HCT116 (cell line): Measurements from ENCODE around the gene KCNA2. TPM values are rescaled to one million over a fixed set of nuclear protein-coding genes. Genes with fewer than 3 reads are reported as not detected.

Experiments
- ATAC-seq: fragments of 200-7000 bp; cut with Tn5 transposase; 2 replicates; pipeline ENCODE4 v1.9.1; 2020; ENCODE audit warnings: mild to moderate bottlenecking, moderate library complexity
- BruUV-seq: library from RNA; stranded (reverse); fragments of 400-500 nt; replicated peaks from 2 replicates; lab custom pipeline; 2021; lab: Mats Ljungman, UMichigan
- CTCF ChIA-PET: fragments of 300-600 bp; sonication (Branson Sonifier 250); formaldehyde crosslinking; loops from one replicate; lab custom pipeline; 2021; ENCODE audit warnings: antibody characterized with exemption; lab: Charles Lee
- POLR2A ChIA-PET: fragments of 300-600, 350-600 bp; sonication (Branson Sonifier 250); formaldehyde crosslinking; loops from one replicate; lab custom pipeline; 2021; ENCODE audit warnings: antibody characterized with exemption; lab: Charles Lee
- RAD21 ChIA-PET, 2 experiments: fragments of 300-600 bp; sonication (Branson Sonifier 250); formaldehyde crosslinking; loops; one replicate each; lab custom pipeline; 2023; ENCODE audit warnings: low total read pairs in 2 of 2; ENCODE audit not compliant: uncharacterized antibody in 2 of 2, unreplicated experiment in 2 of 2, low non-redundant PET in 1 of 2; lab: Charles Lee
- DNase-seq: peaks from one replicate; pipeline ENCODE4 v3.0.0-alpha.2; 2010; ENCODE audit warnings: low read depth, low spot score
- H2AFZ ChIP-seq: fragments of 200-600 bp; shearing (Covaris generic), sonication (generic); 2 replicates; pipeline ENCODE4 v1.6.1; 2017; ENCODE audit warnings: low read depth, mixed run types, mixed read lengths, antibody characterized with exemption, low read length; ENCODE audit not compliant: poor library complexity, severe bottlenecking
- H3K27ac ChIP-seq: 2 replicates; pipeline ENCODE4 v1.5.1; 2012; ENCODE audit warnings: low read depth, low read length
- H3K27me3 ChIP-seq: fragments of 200-600 bp; sonication (generic); 2 replicates; pipeline ENCODE4 v1.6.1; 2016; ENCODE audit warnings: mixed run types, low read length, mixed read lengths; ENCODE audit not compliant: insufficient read depth
- H3K36me3 ChIP-seq, 2 experiments: fragments of 200-500 bp in 1 of 2; fragments of 200-600 bp in 1 of 2; sonication (Bioruptor generic) in 1 of 2; sonication (generic) in 1 of 2; 2 replicates each; pipeline versions ENCODE4 v1.5.1 to v1.6.1; 2014 to 2016; ENCODE audit warnings: low read length in 2 of 2, inconsistent platforms in 1 of 2, mixed read lengths in 1 of 2, mixed run types in 1 of 2; ENCODE audit not compliant: insufficient read depth in 2 of 2, control insufficient read depth in 1 of 2
- H3K4me1 ChIP-seq, 2 experiments: fragments of 200-600 bp in 1 of 2; sonication (generic) in 1 of 2; 2 replicates each; pipeline versions ENCODE4 v1.5.1 to v1.6.1; 2012 to 2017; ENCODE audit warnings: low read length in 2 of 2, inconsistent platforms in 1 of 2, mild to moderate bottlenecking in 1 of 2, mixed read lengths in 1 of 2, mixed run types in 1 of 2, moderate library complexity in 1 of 2; ENCODE audit not compliant: insufficient read depth in 2 of 2, control insufficient read depth in 1 of 2
- H3K4me2 ChIP-seq: fragments of 200-600 bp; sonication (generic); 2 replicates; pipeline ENCODE4 v1.6.1; 2017; ENCODE audit warnings: mixed run types, low read length, mixed read lengths
- H3K4me3 ChIP-seq, 2 experiments: fragments of 200-600 bp in 1 of 2; sonication (generic) in 1 of 2; replicated peaks in 1 of 2; 2 replicates each; pipeline ENCODE4 v1.5.1; 2011 to 2016; ENCODE audit warnings: low read length in 2 of 2, control low read depth in 1 of 2, low read depth in 1 of 2, mild to moderate bottlenecking in 1 of 2, mixed read lengths in 1 of 2, mixed run types in 1 of 2
- H3K79me2 ChIP-seq: fragments of 200-600 bp; sonication (generic); 2 replicates; pipeline ENCODE4 v1.6.1; 2017; ENCODE audit warnings: mild to moderate bottlenecking, mixed run types, low read length, moderate library complexity, mixed read lengths; ENCODE audit not compliant: insufficient read depth
- H3K9ac ChIP-seq: fragments of 200-600 bp; sonication (generic); 2 replicates; pipeline ENCODE4 v1.6.1; 2016; ENCODE audit warnings: low read length, mixed read lengths
- H3K9me2 ChIP-seq: fragments of 200-600 bp; sonication (generic), shearing (Covaris generic); 2 replicates; pipeline ENCODE4 v1.6.1; 2017; ENCODE audit warnings: mixed run types, mild to moderate bottlenecking, moderate library complexity; ENCODE audit not compliant: insufficient read depth
- H3K9me3 ChIP-seq, 2 experiments: fragments of 200-500 bp in 1 of 2; fragments of 200-600 bp in 1 of 2; sonication (Bioruptor generic) in 1 of 2; sonication (generic) in 1 of 2; 2 replicates each; pipeline ENCODE4 v1.6.1; 2014 to 2017; ENCODE audit warnings: low read length in 2 of 2, mixed read lengths in 2 of 2, inconsistent platforms in 1 of 2, low read depth in 1 of 2, mild to moderate bottlenecking in 1 of 2, mixed run types in 1 of 2, moderate library complexity in 1 of 2; ENCODE audit not compliant: control insufficient read depth in 1 of 2, insufficient read depth in 1 of 2
- H4K20me1 ChIP-seq: fragments of 200-600 bp; sonication (generic), shearing (Covaris generic); 2 replicates; pipeline ENCODE4 v1.6.1; 2017; ENCODE audit warnings: mixed run types, mild to moderate bottlenecking, moderate library complexity; ENCODE audit not compliant: insufficient read depth
- CBX3 ChIP-seq: IDR thresholded peaks from 2 replicates; pipeline ENCODE4 v1.6.1; 2012; ENCODE audit warnings: low read depth
- CEBPB ChIP-seq: IDR thresholded peaks from 2 replicates; pipeline ENCODE4 v1.6.1; 2012; ENCODE audit warnings: low read depth
- EGR1 ChIP-seq: IDR thresholded peaks from 2 replicates; pipeline ENCODE4 v1.6.1; 2012; ENCODE audit warnings: low read depth
- ELF1 ChIP-seq: IDR thresholded peaks from 2 replicates; pipeline ENCODE4 v1.6.1; 2012; ENCODE audit warnings: low read depth, borderline replicate concordance
- FOSL1 ChIP-seq: IDR thresholded peaks from 2 replicates; pipeline ENCODE4 v1.6.1; 2012; ENCODE audit warnings: low read depth
- JUND ChIP-seq: IDR thresholded peaks from 2 replicates; pipeline ENCODE4 v1.6.1; 2012
- RAD21 ChIP-seq: IDR thresholded peaks from 2 replicates; pipeline ENCODE4 v1.6.1; 2012; ENCODE audit warnings: low read depth, mild to moderate bottlenecking
- REST ChIP-seq: IDR thresholded peaks from 2 replicates; pipeline ENCODE4 v1.6.1; 2012; ENCODE audit warnings: low read depth
- SIN3A ChIP-seq: IDR thresholded peaks from 2 replicates; pipeline ENCODE4 v1.6.1; 2012; ENCODE audit warnings: low read depth
- SP1 ChIP-seq: IDR thresholded peaks from 2 replicates; pipeline ENCODE4 v1.6.1; 2012; ENCODE audit warnings: low read depth
- SRF ChIP-seq: IDR thresholded peaks from 2 replicates; pipeline ENCODE4 v1.6.1; 2012; ENCODE audit warnings: low read depth
- TCF7L2 ChIP-seq: IDR thresholded peaks from 2 replicates; pipeline ENCODE4 v1.7.0; 2011; ENCODE audit warnings: borderline replicate concordance, inconsistent platforms; ENCODE audit not compliant: insufficient read depth, insufficient read length; ENCODE audit errors: extremely low read depth
- ZBTB33 ChIP-seq: IDR thresholded peaks from 2 replicates; pipeline ENCODE4 v1.6.1; 2011; ENCODE audit warnings: mild to moderate bottlenecking, low read length, moderate library complexity; ENCODE audit not compliant: insufficient replicate concordance; ENCODE audit errors: extremely low read depth
- ZFX ChIP-seq: fragments of 450-650 bp; IDR thresholded peaks from 2 replicates; pipeline ENCODE4 v1.6.1; 2017
- ZNF274 ChIP-seq: fragments of 200-500 bp; sonication (Bioruptor generic); IDR thresholded peaks from 2 replicates; pipeline ENCODE4 v1.6.1; 2014; ENCODE audit warnings: mild to moderate bottlenecking, low read depth, low read length, inconsistent platforms
- intact Hi-C: fragments of 100-400 bp; cut with micrococcal nuclease; formaldehyde crosslinking; loops from 2 replicates; pipeline ENCODE4 v1.10.0; 2022
- total RNA-seq: library from RNA; stranded (reverse); gene quantifications from one replicate; pipeline ENCODE4 v1.2.1, GENCODE V29; 2021; ENCODE audit not compliant: unreplicated experiment
- TF ChIP-seq, protein P1 (sequence below): IDR thresholded peaks from 2 replicates; pipeline ENCODE4 v1.6.1; 2012
- TF ChIP-seq, protein P2 (sequence below), 3 experiments: fragments of 200-600 bp in 1 of 3; sonication (generic) in 1 of 3; IDR thresholded peaks in 2 of 3; conservative IDR thresholded peaks in 1 of 3; 2 replicates each; pipeline ENCODE4 v1.5.1; 2012 to 2017; ENCODE audit warnings: low read depth in 2 of 3, low read length in 2 of 3, antibody characterized with exemption in 1 of 3, borderline replicate concordance in 1 of 3, control low read depth in 1 of 3, mild to moderate bottlenecking in 1 of 3, mixed read lengths in 1 of 3, mixed run types in 1 of 3, moderate library complexity in 1 of 3; ENCODE audit not compliant: insufficient read depth in 1 of 3

Gene KCNA2
- total RNA-seq, 1 experiment from 2014 or later = not detected

- TF ChIP-seq SIN3A = no peak
- no peak for TF ChIP-seq ELF1
- no peak for TF ChIP-seq JUND
- no peak for TF ChIP-seq SP1
- no peak for TF ChIP-seq SRF
- TF ChIP-seq ZFX = no peak
- TF ChIP-seq REST = no peak
- TF ChIP-seq CBX3 = no peak
- no peak for TF ChIP-seq CEBPB
- TF ChIP-seq ZBTB33 = no peak
- TF ChIP-seq, protein P1, sequence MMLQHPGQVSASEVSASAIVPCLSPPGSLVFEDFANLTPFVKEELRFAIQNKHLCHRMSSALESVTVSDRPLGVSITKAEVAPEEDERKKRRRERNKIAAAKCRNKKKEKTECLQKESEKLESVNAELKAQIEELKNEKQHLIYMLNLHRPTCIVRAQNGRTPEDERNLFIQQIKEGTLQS = no peak
- no peak for TF ChIP-seq TCF7L2
- no peak for TF ChIP-seq RAD21
- TF ChIP-seq ZNF274 = no peak
- TF ChIP-seq, protein P2, sequence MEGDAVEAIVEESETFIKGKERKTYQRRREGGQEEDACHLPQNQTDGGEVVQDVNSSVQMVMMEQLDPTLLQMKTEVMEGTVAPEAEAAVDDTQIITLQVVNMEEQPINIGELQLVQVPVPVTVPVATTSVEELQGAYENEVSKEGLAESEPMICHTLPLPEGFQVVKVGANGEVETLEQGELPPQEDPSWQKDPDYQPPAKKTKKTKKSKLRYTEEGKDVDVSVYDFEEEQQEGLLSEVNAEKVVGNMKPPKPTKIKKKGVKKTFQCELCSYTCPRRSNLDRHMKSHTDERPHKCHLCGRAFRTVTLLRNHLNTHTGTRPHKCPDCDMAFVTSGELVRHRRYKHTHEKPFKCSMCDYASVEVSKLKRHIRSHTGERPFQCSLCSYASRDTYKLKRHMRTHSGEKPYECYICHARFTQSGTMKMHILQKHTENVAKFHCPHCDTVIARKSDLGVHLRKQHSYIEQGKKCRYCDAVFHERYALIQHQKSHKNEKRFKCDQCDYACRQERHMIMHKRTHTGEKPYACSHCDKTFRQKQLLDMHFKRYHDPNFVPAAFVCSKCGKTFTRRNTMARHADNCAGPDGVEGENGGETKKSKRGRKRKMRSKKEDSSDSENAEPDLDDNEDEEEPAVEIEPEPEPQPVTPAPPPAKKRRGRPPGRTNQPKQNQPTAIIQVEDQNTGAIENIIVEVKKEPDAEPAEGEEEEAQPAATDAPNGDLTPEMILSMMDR (IDR thresholded peaks at IDR 0.05 in 2 of 3, conservative IDR thresholded peaks at IDR 0.05 in 1 of 3; ENCODE audit: borderline replicate concordance in 1 of 3, insufficient read depth in 1 of 3, low read depth in 2 of 3, low read length in 2 of 3) = no peak
- TF ChIP-seq FOSL1 = no peak
- TF ChIP-seq EGR1 = no peak
- POLR2A ChIA-PET = no interaction called here
Measured at GRCh38 chr1:110547017-110547416, 59.1 kb downstream of the KCNA2 start.

More at GRCh38 chr1:110547017-110547416, 59.1 kb downstream of the KCNA2 start:
- H3K9me2 ChIP-seq = no peaks in the 10 kb centered on the region
- H3K27me3 ChIP-seq = peaks cover 42% of the 10 kb centered on the region; the same call in 1 of the 2 replicates
- no peaks in the 10 kb centered on the region for H3K4me1 ChIP-seq
- DNase-seq (no peak), ATAC-seq (no peak)
- ChIA-PET CTCF (no interaction called here), RAD21 (no interaction called here)
- no peaks in the 10 kb centered on the region for H3K36me3 ChIP-seq
- H2AFZ ChIP-seq = no peak overlapping the region
- H3K27ac ChIP-seq = no peak overlapping the region
- no peak overlapping the region for H3K4me2 ChIP-seq
- no peaks in the 10 kb centered on the region for H3K79me2 ChIP-seq
- H3K9me3 ChIP-seq = no peaks in the 10 kb centered on the region
- no peaks in the 10 kb centered on the region for H4K20me1 ChIP-seq
- intact Hi-C loops = no loop called here
- no TSS peak for BruUV-seq
- no peak overlapping the region for H3K4me3 ChIP-seq
- no peak overlapping the region for H3K9ac ChIP-seq
